Keratinocyte (primary cell): ENCODE results near the gene INS.

Experiments
- EZH2 ChIP-seq: IDR thresholded peaks from one replicate; pipeline ENCODE4 v1.6.1; 2012; ENCODE audit warnings: inconsistent platforms, mild to moderate bottlenecking, low read length, moderate library complexity
- TF ChIP-seq, protein P1 (sequence below), 3 experiments: IDR thresholded peaks in 1 of 3; conservative IDR thresholded peaks in 1 of 3; optimal IDR thresholded peaks in 1 of 3; 2 replicates in 2 of 3; 3 replicates in 1 of 3; pipeline versions ENCODE3 to v1.5.1; 2011; ENCODE audit warnings: low read length in 3 of 3, mild to moderate bottlenecking in 3 of 3, moderate library complexity in 2 of 3, control low read depth in 1 of 3, inconsistent platforms in 1 of 3; ENCODE audit not compliant: insufficient read depth in 2 of 3; ENCODE audit errors: extremely low read depth in 1 of 3

GRCh38 chr11:2128130-2128510 is 32.9 kb downstream of the INS start:
- TF ChIP-seq, protein P1, sequence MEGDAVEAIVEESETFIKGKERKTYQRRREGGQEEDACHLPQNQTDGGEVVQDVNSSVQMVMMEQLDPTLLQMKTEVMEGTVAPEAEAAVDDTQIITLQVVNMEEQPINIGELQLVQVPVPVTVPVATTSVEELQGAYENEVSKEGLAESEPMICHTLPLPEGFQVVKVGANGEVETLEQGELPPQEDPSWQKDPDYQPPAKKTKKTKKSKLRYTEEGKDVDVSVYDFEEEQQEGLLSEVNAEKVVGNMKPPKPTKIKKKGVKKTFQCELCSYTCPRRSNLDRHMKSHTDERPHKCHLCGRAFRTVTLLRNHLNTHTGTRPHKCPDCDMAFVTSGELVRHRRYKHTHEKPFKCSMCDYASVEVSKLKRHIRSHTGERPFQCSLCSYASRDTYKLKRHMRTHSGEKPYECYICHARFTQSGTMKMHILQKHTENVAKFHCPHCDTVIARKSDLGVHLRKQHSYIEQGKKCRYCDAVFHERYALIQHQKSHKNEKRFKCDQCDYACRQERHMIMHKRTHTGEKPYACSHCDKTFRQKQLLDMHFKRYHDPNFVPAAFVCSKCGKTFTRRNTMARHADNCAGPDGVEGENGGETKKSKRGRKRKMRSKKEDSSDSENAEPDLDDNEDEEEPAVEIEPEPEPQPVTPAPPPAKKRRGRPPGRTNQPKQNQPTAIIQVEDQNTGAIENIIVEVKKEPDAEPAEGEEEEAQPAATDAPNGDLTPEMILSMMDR (optimal IDR thresholded peaks at IDR 0.05 in 1 of 3, IDR thresholded peaks at IDR 0.05 in 1 of 3, conservative IDR thresholded peaks at IDR 0.05 in 1 of 3; ENCODE audit: extremely low read depth in 1 of 3, insufficient read depth in 2 of 3, low read length in 3 of 3), result no peak
- TF ChIP-seq EZH2, result no peak
